Adrenal gland (tissue), 5 donors: ENCODE measurements around the gene ELK4.

ENCODE experiments used
- POLR2A ChIP-seq, 2 donors: fragments of 450-650 bp; IDR thresholded peaks; one replicate each; pipeline ENCODE4 v1.6.1; 2017; ENCODE audit warnings: antibody characterized with exemption in 2 of 2, mild to moderate bottlenecking in 2 of 2, moderate library complexity in 1 of 2
- TF ChIP-seq, protein P1 (sequence below), 6 experiments: fragments of 450-650 bp in 4 of 6; fragments of 200-600 bp in 2 of 6; sonication (generic) in 1 of 6; IDR thresholded peaks; 1 replicate in 5 of 6; 2 replicates in 1 of 6; pipeline versions ENCODE4 v1.5.1 to v1.8.0; 2016 to 2021; ENCODE audit warnings: antibody characterized with exemption in 6 of 6, mild to moderate bottlenecking in 2 of 6, moderate library complexity in 1 of 6
- donor health status: DM: no; HTN: no; CAD: no.

DNA sequence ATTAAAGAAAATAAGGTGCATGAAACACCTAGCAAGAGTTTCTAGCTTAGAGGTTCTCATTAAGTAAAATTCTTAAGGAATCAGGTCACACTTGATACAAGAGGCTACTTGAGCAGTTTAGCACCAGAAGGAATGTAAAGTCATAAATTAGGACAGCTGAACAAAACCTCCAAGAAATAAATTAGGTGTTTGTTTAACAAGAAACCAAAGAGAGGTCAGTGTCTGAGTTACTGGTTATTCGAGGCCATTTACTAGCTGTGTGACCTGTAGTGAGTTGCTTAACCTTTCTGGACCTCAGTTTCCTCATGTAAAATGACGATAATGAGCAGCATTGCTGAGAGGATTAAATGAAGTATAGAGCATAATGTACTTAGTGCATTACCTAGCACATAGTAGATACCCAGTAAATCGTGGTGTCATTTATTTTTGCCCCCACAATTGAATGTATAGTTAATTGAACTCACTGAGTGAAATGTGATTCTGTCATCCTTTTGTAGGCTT is 908 bp upstream of the ELK4 start:
- TF ChIP-seq, protein P1, sequence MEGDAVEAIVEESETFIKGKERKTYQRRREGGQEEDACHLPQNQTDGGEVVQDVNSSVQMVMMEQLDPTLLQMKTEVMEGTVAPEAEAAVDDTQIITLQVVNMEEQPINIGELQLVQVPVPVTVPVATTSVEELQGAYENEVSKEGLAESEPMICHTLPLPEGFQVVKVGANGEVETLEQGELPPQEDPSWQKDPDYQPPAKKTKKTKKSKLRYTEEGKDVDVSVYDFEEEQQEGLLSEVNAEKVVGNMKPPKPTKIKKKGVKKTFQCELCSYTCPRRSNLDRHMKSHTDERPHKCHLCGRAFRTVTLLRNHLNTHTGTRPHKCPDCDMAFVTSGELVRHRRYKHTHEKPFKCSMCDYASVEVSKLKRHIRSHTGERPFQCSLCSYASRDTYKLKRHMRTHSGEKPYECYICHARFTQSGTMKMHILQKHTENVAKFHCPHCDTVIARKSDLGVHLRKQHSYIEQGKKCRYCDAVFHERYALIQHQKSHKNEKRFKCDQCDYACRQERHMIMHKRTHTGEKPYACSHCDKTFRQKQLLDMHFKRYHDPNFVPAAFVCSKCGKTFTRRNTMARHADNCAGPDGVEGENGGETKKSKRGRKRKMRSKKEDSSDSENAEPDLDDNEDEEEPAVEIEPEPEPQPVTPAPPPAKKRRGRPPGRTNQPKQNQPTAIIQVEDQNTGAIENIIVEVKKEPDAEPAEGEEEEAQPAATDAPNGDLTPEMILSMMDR (IDR thresholded peaks at IDR 0.05) = no peak
- no peak for TF ChIP-seq POLR2A (IDR thresholded peaks at IDR 0.05)
